ENCODE data around the gene RAN. TPM values are rescaled to one million over a fixed set of nuclear protein-coding genes. Genes with fewer than 3 reads are reported as not detected.

The RAN gene
- total and polyA plus RNA-seq, 4 donors, result 210 to 505 (median 354) TPM

GRCh38 chr12:130863298-130863697 lies 8.6 kb upstream of the RAN start:
- TF ChIP-seq, protein P1, sequence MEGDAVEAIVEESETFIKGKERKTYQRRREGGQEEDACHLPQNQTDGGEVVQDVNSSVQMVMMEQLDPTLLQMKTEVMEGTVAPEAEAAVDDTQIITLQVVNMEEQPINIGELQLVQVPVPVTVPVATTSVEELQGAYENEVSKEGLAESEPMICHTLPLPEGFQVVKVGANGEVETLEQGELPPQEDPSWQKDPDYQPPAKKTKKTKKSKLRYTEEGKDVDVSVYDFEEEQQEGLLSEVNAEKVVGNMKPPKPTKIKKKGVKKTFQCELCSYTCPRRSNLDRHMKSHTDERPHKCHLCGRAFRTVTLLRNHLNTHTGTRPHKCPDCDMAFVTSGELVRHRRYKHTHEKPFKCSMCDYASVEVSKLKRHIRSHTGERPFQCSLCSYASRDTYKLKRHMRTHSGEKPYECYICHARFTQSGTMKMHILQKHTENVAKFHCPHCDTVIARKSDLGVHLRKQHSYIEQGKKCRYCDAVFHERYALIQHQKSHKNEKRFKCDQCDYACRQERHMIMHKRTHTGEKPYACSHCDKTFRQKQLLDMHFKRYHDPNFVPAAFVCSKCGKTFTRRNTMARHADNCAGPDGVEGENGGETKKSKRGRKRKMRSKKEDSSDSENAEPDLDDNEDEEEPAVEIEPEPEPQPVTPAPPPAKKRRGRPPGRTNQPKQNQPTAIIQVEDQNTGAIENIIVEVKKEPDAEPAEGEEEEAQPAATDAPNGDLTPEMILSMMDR (IDR thresholded peaks at IDR 0.05; ENCODE audit: control extremely low read depth, extremely low read depth), result no peak
- H3K9ac ChIP-seq (ENCODE audit: insufficient read depth in 1 of 2, low read length in 2 of 2), result no peak overlapping the region
- ATAC-seq (ENCODE audit: insufficient read depth, low FRiP score) (peak; percentile 58), DNase-seq (peak in 1 of 3 donors; percentile 30)
- no peak overlapping the region for H3K4me3 ChIP-seq
- H3K9me3 ChIP-seq (ENCODE audit: control insufficient read depth in 4 of 4, insufficient read depth in 3 of 4, low read length in 3 of 4), result peaks cover 0 to 5% (median 0%) of the 10 kb centered on the region in 4 donors
- no peaks in the 10 kb centered on the region for H3K4me1 ChIP-seq (ENCODE audit: control insufficient read depth in 5 of 5, insufficient read depth in 5 of 5, low read length in 5 of 5)
- H3K27me3 ChIP-seq (ENCODE audit: control insufficient read depth in 3 of 3, insufficient read depth in 3 of 3, low read length in 2 of 3), result no peaks in the 10 kb centered on the region
- 64 to 83% methylated on average over 5 of the region's 5 CpGs for WGBS, 2 donors
- H3K36me3 ChIP-seq (ENCODE audit: control insufficient read depth in 4 of 4, insufficient read depth in 4 of 4, low read length in 4 of 4), result no peaks in the 10 kb centered on the region
- peak overlapping the region in 1 of 2 donors; percentile 14 for H3K27ac ChIP-seq (ENCODE audit: low read depth in 1 of 2, low read length in 1 of 2)

GRCh38 chr12:130868412-130868811 lies 3.5 kb upstream of the RAN start:
- no peak for DNase-seq
- ATAC-seq (ENCODE audit: insufficient read depth, low FRiP score), result no peak

GRCh38 chr12:130870442-130871285 lies 1.2 kb upstream of the RAN start:
- 44 to 54% methylated on average over 31 of the region's 31 CpGs for WGBS, 2 donors
- Histone ChIP-seq H3K4me1 (ENCODE audit: control insufficient read depth in 5 of 5, insufficient read depth in 5 of 5, low read length in 5 of 5) (peaks cover 0 to 21% (median 11%) of the 10 kb centered on the region in 5 donors), H3K4me3 (no peak overlapping the region), H3K36me3 (ENCODE audit: control insufficient read depth in 4 of 4, insufficient read depth in 4 of 4, low read length in 4 of 4) (peaks cover 9 to 28% (median 16%) of the 10 kb centered on the region in 4 donors), H3K9me3 (ENCODE audit: control insufficient read depth in 4 of 4, insufficient read depth in 3 of 4, low read length in 3 of 4) (no peaks in the 10 kb centered on the region), H3K9ac (ENCODE audit: insufficient read depth in 1 of 2, low read length in 2 of 2) (no peak overlapping the region), H3K27me3 (ENCODE audit: control insufficient read depth in 3 of 3, insufficient read depth in 3 of 3, low read length in 2 of 3) (no peaks in the 10 kb centered on the region), H3K27ac (ENCODE audit: low read depth in 1 of 2, low read length in 1 of 2) (peak overlapping the region; percentile 75 to 94)
- TF ChIP-seq, protein P1 (IDR thresholded peaks at IDR 0.05; ENCODE audit: control extremely low read depth, extremely low read depth), result peak; percentile 6
- ATAC-seq (ENCODE audit: insufficient read depth, low FRiP score) (peak; percentile 54), DNase-seq (peak; percentile 78 to 84 (median 82))

More at GRCh38 chr12:130868412-130868811, 3.5 kb upstream of the RAN start:
- no peak overlapping the region for H3K9ac ChIP-seq (ENCODE audit: insufficient read depth in 1 of 2, low read length in 2 of 2)
- peaks cover 0 to 13% (median 5%) of the 10 kb centered on the region in 5 donors for H3K4me1 ChIP-seq (ENCODE audit: control insufficient read depth in 5 of 5, insufficient read depth in 5 of 5, low read length in 5 of 5)
- no peak overlapping the region for H3K4me3 ChIP-seq
- H3K36me3 ChIP-seq (ENCODE audit: control insufficient read depth in 4 of 4, insufficient read depth in 4 of 4, low read length in 4 of 4), result peaks cover 0 to 9% (median 3%) of the 10 kb centered on the region in 4 donors
- H3K27me3 ChIP-seq (ENCODE audit: control insufficient read depth in 3 of 3, insufficient read depth in 3 of 3, low read length in 2 of 3), result no peaks in the 10 kb centered on the region
- H3K27ac ChIP-seq (ENCODE audit: low read depth in 1 of 2, low read length in 1 of 2), result no peak overlapping the region
- H3K9me3 ChIP-seq (ENCODE audit: control insufficient read depth in 4 of 4, insufficient read depth in 3 of 4, low read length in 3 of 4), result peaks cover 0 to under 1% (median 0%) of the 10 kb centered on the region in 4 donors
- TF ChIP-seq, protein P1 (IDR thresholded peaks at IDR 0.05; ENCODE audit: control extremely low read depth, extremely low read depth), result no peak
- WGBS, 2 donors, result 50 to 54% methylated on average over 4 of the region's 4 CpGs
